Adrenal gland (tissue), 12 donors: ENCODE data around the gene TPM1. TPM values are rescaled to one million over a fixed set of nuclear protein-coding genes. Genes with fewer than 3 reads are reported as not detected.

Source experiments
- DNase-seq, 7 donors: peaks; one replicate each; pipeline ENCODE4 v3.0.0-alpha.2; 2019 to 2020
- H3K27ac ChIP-seq, 5 donors: fragments of 200-600 bp; sonication (generic) in 4 of 5; 1 replicate in 3 of 5; 2 replicates in 2 of 5; pipeline versions ENCODE4 v1.5.1 to v1.8.0; 2016 to 2020; ENCODE audit warnings: mild to moderate bottlenecking in 1 of 5
- H3K27me3 ChIP-seq: fragments of 200-600 bp; 2 replicates; pipeline ENCODE4 v1.8.0; 2021
- H3K36me3 ChIP-seq, 2 donors: fragments of 200-600 bp; replicated peaks in 1 of 2; 1 replicate in 1 of 2; 2 replicates in 1 of 2; pipeline versions ENCODE4 v1.5.1 to v1.8.0; 2018 to 2022
- H3K4me1 ChIP-seq, 2 donors: fragments of 200-600 bp; replicated peaks in 1 of 2; 1 replicate in 1 of 2; 2 replicates in 1 of 2; pipeline versions ENCODE4 v1.5.1 to v1.8.0; 2018 to 2021
- H3K4me3 ChIP-seq, 4 donors: fragments of 200-600 bp; sonication (generic) in 3 of 4; one replicate each; pipeline ENCODE4 v1.5.1; 2016 to 2018
- H3K9me3 ChIP-seq, 3 donors: fragments of 200-600 bp; sonication (generic) in 1 of 3; replicated peaks in 1 of 3; 1 replicate in 2 of 3; 2 replicates in 1 of 3; pipeline versions ENCODE4 v1.5.1 to v1.8.0; 2016 to 2021
- POLR2A ChIP-seq, 2 donors: fragments of 450-650 bp; IDR thresholded peaks; one replicate each; pipeline ENCODE4 v1.6.1; 2017; ENCODE audit warnings: antibody characterized with exemption in 2 of 2, mild to moderate bottlenecking in 2 of 2, moderate library complexity in 1 of 2
- WGBS, 4 donors: extraction: QIAGEN DNeasy Blood & Tissue Kit in 2 of 4; methylation state at CpG; one replicate each; pipeline versions ENCODE4 v1.1.5 to v1.1.7; 2013 to 2017; 5-methylcytosine and 5-hydroxymethylcytosine counted together
- intact Hi-C, 2 donors: fragments of 100-400 bp; cut with DNase I; formaldehyde crosslinking; loops; one replicate each; pipeline versions ENCODE4 v1.14.1 to v1.15.0; 2022 to 2023
- polyA plus RNA-seq, 3 donors: library from polyadenylated mRNA; stranded (reverse); fragments of 200-250 nt in 2 of 3; fragments of 350-450 nt in 1 of 3; fragmentation: Illumina TruSeq in 1 of 3; extraction: RNeasy Lipid Tissue Mini Kit (QIAGEN cat#74804) in 1 of 3; gene quantifications; one replicate each; pipeline ENCODE4 v1.2.3, GENCODE V29; 2013 to 2014
- total RNA-seq, 9 donors: library from RNA; depleted of rRNA in 4 of 9; stranded (reverse); fragments of >200 nt in 4 of 9; fragments of 120-200 nt in 1 of 9; fragmentation: NEBNext Ultra II Directional in 1 of 9; extraction: Animal tissue kit (Norgen Biotek cat#: 25700) in 1 of 9; gene quantifications; one replicate each; pipeline versions ENCODE4 v1.1.0 to v1.2.4, GENCODE V29; 2013 to 2023
- TF ChIP-seq, protein P1 (sequence below), 6 experiments: fragments of 450-650 bp in 4 of 6; fragments of 200-600 bp in 2 of 6; sonication (generic) in 1 of 6; IDR thresholded peaks; 1 replicate in 5 of 6; 2 replicates in 1 of 6; pipeline versions ENCODE4 v1.5.1 to v1.8.0; 2016 to 2021; ENCODE audit warnings: antibody characterized with exemption in 6 of 6, mild to moderate bottlenecking in 2 of 6, moderate library complexity in 1 of 6
- donor health status: healthy with polysubstance abuse.
- donor health status: Bipolar disorder and iron deficiency.
- donor health status: DM: yes; HTN: yes; CAD: no.
- donor health status: DM: no; HTN: no; CAD: no.
- donor health status: DM: no; HTN: no; CAD: no.
- donor health status: DM: yes; HTN: yes; CAD: no.

The TPM1 gene
- total and polyA plus RNA-seq, 12 donors, result 81.8 to 246 (median 167) TPM

- intact Hi-C loops, result no loop called here
- 81 to 88% (median 83%) methylated on average over 8 of the region's 8 CpGs for WGBS, 4 donors
- no peak for DNase-seq
- Histone ChIP-seq H3K9me3 (no peaks in the 10 kb centered on the region), H3K27me3 (no peaks in the 10 kb centered on the region), H3K4me3 (no peak overlapping the region), H3K27ac (no peak overlapping the region), H3K4me1 (peaks cover 7 to 30% of the 10 kb centered on the region in 2 donors), H3K36me3 (peaks cover 0 to 51% of the 10 kb centered on the region in 2 donors)
- TF ChIP-seq, protein P1, sequence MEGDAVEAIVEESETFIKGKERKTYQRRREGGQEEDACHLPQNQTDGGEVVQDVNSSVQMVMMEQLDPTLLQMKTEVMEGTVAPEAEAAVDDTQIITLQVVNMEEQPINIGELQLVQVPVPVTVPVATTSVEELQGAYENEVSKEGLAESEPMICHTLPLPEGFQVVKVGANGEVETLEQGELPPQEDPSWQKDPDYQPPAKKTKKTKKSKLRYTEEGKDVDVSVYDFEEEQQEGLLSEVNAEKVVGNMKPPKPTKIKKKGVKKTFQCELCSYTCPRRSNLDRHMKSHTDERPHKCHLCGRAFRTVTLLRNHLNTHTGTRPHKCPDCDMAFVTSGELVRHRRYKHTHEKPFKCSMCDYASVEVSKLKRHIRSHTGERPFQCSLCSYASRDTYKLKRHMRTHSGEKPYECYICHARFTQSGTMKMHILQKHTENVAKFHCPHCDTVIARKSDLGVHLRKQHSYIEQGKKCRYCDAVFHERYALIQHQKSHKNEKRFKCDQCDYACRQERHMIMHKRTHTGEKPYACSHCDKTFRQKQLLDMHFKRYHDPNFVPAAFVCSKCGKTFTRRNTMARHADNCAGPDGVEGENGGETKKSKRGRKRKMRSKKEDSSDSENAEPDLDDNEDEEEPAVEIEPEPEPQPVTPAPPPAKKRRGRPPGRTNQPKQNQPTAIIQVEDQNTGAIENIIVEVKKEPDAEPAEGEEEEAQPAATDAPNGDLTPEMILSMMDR (IDR thresholded peaks at IDR 0.05), result no peak
Observed at GRCh38 chr15:63071288-63071909, 28.9 kb downstream of the TPM1 start.

DNA sequence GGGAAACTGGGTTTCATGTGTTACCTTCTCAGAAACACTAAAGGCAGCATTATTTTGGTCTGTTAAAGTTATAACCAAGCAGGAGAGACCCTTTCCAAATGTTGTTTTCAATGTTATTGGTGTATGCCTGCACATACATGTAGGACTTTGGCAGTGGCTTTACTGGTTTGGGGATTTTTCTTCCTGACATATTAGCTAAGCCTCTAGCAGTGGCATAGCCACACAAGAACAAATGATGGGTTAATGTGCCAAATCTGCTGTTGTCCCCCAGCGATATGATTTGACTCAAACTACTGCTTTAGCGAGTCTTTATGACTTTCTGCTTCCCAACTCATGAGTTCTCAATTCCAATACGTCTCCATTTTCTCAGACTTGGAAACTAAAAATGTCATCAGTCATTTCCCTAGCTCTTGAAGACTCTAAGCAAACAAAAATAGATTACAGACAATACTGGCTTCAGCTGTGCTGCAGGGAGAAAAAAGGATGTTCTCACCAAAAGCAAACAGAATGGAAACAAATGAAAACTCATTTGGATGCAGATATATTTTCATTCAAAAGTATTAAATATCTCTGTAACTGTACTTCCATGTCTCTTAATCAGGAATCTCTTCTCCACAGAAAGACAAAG lies 29.6 kb downstream of the TPM1 start:
- no peak for DNase-seq
- H3K27ac ChIP-seq, result no peak overlapping the region
- H3K4me3 ChIP-seq, result no peak overlapping the region
- WGBS, 4 donors, result 59 to 81% (median 73%) methylated on average over 3 of the region's 3 CpGs
- TF ChIP-seq, protein P1 (IDR thresholded peaks at IDR 0.05), result no peak
- TF ChIP-seq POLR2A (IDR thresholded peaks at IDR 0.05), result no peak
- peaks cover 7 to 34% of the 10 kb centered on the region in 2 donors for H3K4me1 ChIP-seq
- H3K9me3 ChIP-seq, result no peaks in the 10 kb centered on the region
- intact Hi-C loops, result no loop called here
- no peaks in the 10 kb centered on the region for H3K27me3 ChIP-seq
- peaks cover 0 to 44% of the 10 kb centered on the region in 2 donors for H3K36me3 ChIP-seq

- TF ChIP-seq, protein P1 (IDR thresholded peaks at IDR 0.05), result no peak
- TF ChIP-seq POLR2A (IDR thresholded peaks at IDR 0.05), result no peak
- intact Hi-C loops, result no loop called here
- no peaks in the 10 kb centered on the region for H3K27me3 ChIP-seq
- peaks cover 0 to 37% of the 10 kb centered on the region in 2 donors for H3K36me3 ChIP-seq
- H3K4me3 ChIP-seq, result no peak overlapping the region
- 84 to 96% (median 92%) methylated on average over 9 of the region's 9 CpGs for WGBS, 4 donors
- no peak overlapping the region for H3K27ac ChIP-seq
- peaks cover 7 to 34% of the 10 kb centered on the region in 2 donors for H3K4me1 ChIP-seq
- no peaks in the 10 kb centered on the region for H3K9me3 ChIP-seq
- DNase-seq, result no peak
Observed at GRCh38 chr15:63072809-63073277, 30.3 kb downstream of the TPM1 start.

- peaks cover 0 to 30% of the 10 kb centered on the region in 2 donors for H3K36me3 ChIP-seq
- H3K9me3 ChIP-seq, result no peaks in the 10 kb centered on the region
- no peak for TF ChIP-seq POLR2A (IDR thresholded peaks at IDR 0.05)
- TF ChIP-seq, protein P1 (IDR thresholded peaks at IDR 0.05), result no peak
- no peak overlapping the region for H3K4me3 ChIP-seq
- H3K27ac ChIP-seq, result peak overlapping the region in 2 of 5 donors; percentile 7 to 75
- peaks cover 7 to 34% of the 10 kb centered on the region in 2 donors for H3K4me1 ChIP-seq
- no peak for DNase-seq
- no peaks in the 10 kb centered on the region for H3K27me3 ChIP-seq
- intact Hi-C loops, result no loop called here
- 49 to 63% (median 58%) methylated on average over 9 of the region's 9 CpGs for WGBS, 4 donors
Observed at GRCh38 chr15:63073497-63074172, 31.1 kb downstream of the TPM1 start.
